Measurements from ENCODE around the gene C6orf141.
A peak's percentile ranks its signal among the peaks of the same experiment; 100 is the strongest.

Gene C6orf141

DNA sequence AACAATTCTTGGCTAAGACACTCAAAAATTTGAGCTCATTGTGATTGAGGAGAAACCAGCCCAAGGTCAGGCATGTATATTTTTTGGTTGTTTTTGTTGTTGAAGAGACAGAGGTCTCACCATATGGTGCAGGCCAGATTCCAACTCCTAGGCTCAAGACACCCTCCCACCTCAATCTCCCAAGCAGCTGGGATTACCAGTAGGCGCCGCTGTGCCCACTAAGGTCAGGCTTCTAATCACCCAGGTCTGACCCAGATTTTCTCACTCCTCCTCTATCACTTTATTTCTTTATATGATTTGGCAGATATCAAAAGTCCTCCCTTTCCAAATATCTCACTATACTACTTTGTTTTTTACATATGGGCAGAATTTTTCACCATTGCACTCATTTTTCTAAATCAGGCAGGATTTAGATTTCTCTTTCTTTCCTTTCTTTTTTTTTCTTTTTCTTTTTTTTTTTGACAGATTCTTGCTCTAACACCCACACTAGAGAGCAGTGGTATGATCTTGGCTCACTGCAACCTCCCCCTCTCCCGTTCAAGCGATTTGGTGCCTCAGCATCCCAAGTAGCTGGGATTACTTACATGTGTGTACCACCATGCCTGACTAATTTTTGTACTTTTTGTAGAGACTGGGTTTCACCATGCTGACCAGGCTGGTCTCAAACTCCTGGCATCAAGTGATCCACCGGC is 1.7 kb upstream of the C6orf141 start:
- Histone ChIP-seq H3K4me1 (peaks cover 25% of the 10 kb centered on the region), H3K4me3 (no peak overlapping the region), H3K36me3 (replicated peaks) (no peaks in the 10 kb centered on the region), H3K27me3 (ENCODE audit: low read depth) (no peaks in the 10 kb centered on the region), H3K9me3 (no peaks in the 10 kb centered on the region)
- DNase-seq (ENCODE audit: low spot score in 2 of 2) = no peak
- in situ Hi-C loops (cut with MboI; ENCODE audit: low sequenced_read_pairs) = no loop called here

DNA sequence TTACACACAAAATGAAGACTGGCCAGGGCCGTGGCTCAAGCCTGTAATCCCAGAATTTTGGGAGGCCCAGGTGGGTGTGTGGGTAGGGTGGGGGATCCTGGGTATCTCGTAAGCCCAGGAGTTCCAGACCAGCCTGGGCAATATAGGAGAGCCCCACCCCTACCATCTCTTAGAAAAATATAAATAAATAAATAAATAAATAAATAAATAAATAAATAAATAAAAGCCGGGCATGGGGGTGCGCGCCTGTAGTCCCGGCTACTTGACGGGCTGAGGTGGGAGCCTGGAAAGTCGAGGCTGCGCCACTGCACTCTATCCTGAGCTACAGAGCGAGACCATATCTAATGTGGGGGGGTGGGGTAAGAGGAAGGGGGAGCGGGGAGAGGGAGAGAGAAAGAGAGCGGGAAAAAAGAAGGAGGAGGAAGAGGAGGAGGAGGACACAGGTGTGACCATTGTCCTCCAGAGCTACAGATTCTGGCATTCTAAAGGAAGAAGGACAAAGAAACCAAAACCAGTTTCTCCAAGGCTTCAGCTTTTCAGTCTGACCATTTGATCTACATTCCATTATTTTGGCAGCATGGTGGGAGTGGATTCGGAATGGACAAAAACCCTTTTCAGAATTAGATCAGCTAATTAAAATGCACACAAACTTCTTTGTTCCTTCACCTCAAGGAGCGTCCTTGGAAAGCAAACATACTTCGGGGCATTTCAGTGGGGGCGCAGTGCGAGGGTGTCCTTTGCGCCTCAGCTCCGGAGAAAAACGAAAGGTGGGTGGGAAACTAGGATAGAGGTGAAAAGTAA is 577 bp upstream of the C6orf141 start:
- in situ Hi-C loops (cut with MboI; ENCODE audit: low sequenced_read_pairs) = no loop called here
- Histone ChIP-seq H3K9me3 (no peaks in the 10 kb centered on the region), H3K4me1 (peaks cover 29% of the 10 kb centered on the region), H3K27me3 (ENCODE audit: low read depth) (no peaks in the 10 kb centered on the region), H3K4me3 (peak overlapping the region; percentile 38), H3K36me3 (replicated peaks) (no peaks in the 10 kb centered on the region)
- peak in 1 of 2 experiments; percentile 53 for DNase-seq (ENCODE audit: low spot score in 2 of 2)

DNA sequence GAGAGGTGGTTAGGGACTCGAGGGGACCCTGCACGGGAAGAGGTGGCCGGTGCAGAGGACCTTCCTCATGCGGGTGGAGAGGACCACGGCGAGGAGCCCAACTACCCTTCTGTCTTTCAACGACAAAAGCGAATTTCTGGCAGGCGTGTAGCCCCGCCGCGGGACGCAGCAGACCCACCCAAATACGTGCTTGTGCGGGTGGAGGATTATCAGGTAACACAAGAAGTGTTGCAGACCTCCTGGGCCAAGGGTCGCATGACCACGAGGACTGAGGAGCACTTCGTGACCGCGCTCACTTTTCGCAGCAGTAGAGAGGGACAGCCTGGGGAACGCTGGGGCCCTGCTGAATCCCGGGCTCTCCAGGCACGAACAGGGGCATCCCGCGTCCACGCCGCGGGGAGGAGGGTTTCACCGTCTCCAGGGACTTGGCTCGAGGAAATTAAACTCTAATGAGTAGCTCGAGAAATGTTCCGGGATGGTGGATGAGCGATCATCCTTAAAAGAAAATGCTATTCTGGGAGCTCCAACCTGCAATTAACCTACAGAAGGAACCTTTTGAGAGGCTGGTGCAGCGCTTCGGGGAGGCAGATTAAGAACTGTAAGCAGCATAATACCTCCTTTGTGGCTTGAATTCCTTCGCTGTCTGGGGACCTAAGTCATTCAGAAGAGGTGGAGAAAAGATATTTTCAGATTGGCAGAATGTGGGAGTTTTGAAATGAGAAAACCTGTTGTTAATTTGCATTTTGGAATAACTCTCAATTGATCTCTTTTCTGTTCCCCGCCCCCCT is 804 bp downstream of the C6orf141 start:
- peaks cover 33% of the 10 kb centered on the region for H3K4me1 ChIP-seq
- in situ Hi-C loops (cut with MboI; ENCODE audit: low sequenced_read_pairs) = no loop called here
- no peaks in the 10 kb centered on the region for H3K9me3 ChIP-seq
- peak overlapping the region; percentile 38 for H3K4me3 ChIP-seq
- no peaks in the 10 kb centered on the region for H3K36me3 ChIP-seq (replicated peaks)
- H3K27me3 ChIP-seq (ENCODE audit: low read depth) = no peaks in the 10 kb centered on the region
- peak; percentile 72 to 89 for DNase-seq (ENCODE audit: low spot score in 2 of 2)

DNA sequence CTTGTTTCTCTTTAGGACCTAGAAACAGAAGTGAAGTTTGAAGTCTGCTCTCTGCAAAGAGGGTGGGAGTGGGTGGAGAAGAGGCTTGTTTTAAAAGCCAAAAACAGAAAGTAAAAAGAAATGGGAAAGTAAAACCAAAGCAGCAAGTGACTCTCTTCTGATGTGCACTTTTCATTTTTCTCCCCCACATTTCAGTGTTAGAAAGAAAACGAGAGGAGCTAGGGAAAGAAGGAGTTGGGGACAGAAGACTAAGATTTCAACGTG is 1.3 kb downstream of the C6orf141 start:
- H3K4me1 ChIP-seq = peaks cover 38% of the 10 kb centered on the region
- no peaks in the 10 kb centered on the region for H3K9me3 ChIP-seq
- peak overlapping the region; percentile 38 for H3K4me3 ChIP-seq
- DNase-seq (ENCODE audit: low spot score in 2 of 2) = no peak
- no peaks in the 10 kb centered on the region for H3K36me3 ChIP-seq (replicated peaks)
- H3K27me3 ChIP-seq (ENCODE audit: low read depth) = no peaks in the 10 kb centered on the region
- in situ Hi-C loops (cut with MboI; ENCODE audit: low sequenced_read_pairs) = no loop called here

DNA sequence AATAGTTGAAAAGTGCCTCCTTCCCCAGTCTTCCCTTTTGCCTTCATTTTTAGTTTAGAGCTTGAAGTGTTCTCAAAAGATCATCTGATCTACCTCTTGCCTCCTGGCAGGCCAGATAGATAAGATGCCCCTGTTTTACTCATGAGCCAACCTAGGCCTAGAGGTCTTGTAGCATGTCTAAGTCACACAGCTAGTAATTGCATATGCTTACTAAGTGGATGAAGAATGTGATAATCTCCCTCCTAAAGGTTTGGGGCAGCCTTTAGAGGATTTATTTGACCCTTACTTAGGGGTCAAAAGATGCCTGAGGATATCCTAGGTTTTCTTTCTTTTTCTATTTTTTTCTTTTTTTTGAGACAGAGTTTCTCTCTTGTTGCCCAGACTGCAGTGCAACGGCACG is 2.1 kb downstream of the C6orf141 start:
- Histone ChIP-seq H3K4me1 (peaks cover 38% of the 10 kb centered on the region), H3K4me3 (no peak overlapping the region), H3K27me3 (ENCODE audit: low read depth) (no peaks in the 10 kb centered on the region), H3K36me3 (replicated peaks) (no peaks in the 10 kb centered on the region), H3K9me3 (no peaks in the 10 kb centered on the region)
- in situ Hi-C loops (cut with MboI; ENCODE audit: low sequenced_read_pairs) = no loop called here
- peak in 1 of 2 experiments; percentile 33 for DNase-seq (ENCODE audit: low spot score in 2 of 2)

DNA sequence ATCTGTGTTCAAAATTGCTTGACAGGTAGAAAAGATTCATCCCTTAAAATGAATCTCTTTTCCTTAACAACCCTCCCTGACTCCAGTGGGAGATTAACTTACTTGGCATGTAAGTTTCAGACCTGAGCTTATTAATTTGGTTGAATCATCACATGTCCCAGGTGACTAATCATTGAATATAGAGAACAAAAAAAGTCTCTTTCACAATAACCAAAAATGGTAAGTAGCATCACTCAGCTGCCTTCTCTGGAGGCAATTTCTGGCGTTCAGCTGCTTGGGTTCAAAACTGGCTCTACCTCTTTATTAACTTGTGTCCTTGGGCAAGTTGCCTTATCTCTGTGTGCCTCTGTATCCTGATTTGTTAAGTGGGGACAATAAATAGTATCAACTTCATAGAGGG is 2.9 kb downstream of the C6orf141 start:
- no peaks in the 10 kb centered on the region for H3K27me3 ChIP-seq (ENCODE audit: low read depth)
- no peak for DNase-seq (ENCODE audit: low spot score in 2 of 2)
- in situ Hi-C loops (cut with MboI; ENCODE audit: low sequenced_read_pairs) = no loop called here
- no peak overlapping the region for H3K4me3 ChIP-seq
- H3K36me3 ChIP-seq (replicated peaks) = no peaks in the 10 kb centered on the region
- H3K4me1 ChIP-seq = peaks cover 38% of the 10 kb centered on the region
- H3K9me3 ChIP-seq = no peaks in the 10 kb centered on the region

DNA sequence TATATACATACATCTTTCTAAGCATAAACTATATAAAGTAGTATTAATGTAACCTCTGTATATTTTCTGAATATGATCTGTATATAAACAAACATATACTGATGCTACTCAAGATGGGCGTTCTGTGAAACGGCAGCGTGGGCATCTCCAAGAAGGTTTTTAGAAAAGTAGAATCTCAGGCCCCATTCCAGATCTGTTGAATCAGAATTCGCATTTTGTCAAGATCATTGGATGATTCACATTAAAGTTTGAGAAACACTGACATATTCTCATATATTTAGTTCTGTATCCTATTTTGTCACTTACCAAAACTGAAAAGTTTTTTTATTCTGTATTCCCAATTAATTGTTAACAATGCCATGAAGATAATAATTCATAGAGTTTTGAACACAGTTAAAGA is 5.5 kb downstream of the C6orf141 start:
- H3K36me3 ChIP-seq (replicated peaks) = no peaks in the 10 kb centered on the region
- H3K4me3 ChIP-seq = no peak overlapping the region
- in situ Hi-C loops (cut with MboI; ENCODE audit: low sequenced_read_pairs) = no loop called here
- DNase-seq (ENCODE audit: low spot score in 2 of 2) = no peak
- H3K27me3 ChIP-seq (ENCODE audit: low read depth) = no peaks in the 10 kb centered on the region
- H3K9me3 ChIP-seq = no peaks in the 10 kb centered on the region
- H3K4me1 ChIP-seq = peaks cover 32% of the 10 kb centered on the region

DNA sequence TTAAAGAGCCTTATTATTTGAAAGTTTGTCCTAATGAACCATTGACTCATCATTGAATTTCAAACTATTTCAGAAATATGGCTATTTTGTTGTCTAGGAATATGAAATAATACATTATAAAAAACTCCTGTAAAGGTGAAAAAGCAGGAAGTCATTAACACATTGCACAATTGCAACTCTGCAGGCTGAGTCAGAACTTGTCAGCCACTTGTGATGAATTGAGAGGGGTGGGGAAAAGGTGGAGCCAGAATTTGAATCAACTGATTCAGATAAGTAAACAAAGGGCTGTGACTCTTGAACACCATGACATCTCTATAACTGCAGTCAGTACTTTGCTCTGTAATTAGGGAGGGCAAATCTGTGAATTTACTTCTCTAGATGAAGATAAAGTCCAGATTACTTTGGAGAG is 6.0 kb downstream of the C6orf141 start:
- Histone ChIP-seq H3K36me3 (replicated peaks) (no peaks in the 10 kb centered on the region), H3K4me1 (peaks cover 32% of the 10 kb centered on the region), H3K27me3 (ENCODE audit: low read depth) (no peaks in the 10 kb centered on the region), H3K4me3 (no peak overlapping the region), H3K9me3 (no peaks in the 10 kb centered on the region)
- DNase-seq (ENCODE audit: low spot score in 2 of 2) = peak; percentile 32 to 59
- in situ Hi-C loops (cut with MboI; ENCODE audit: low sequenced_read_pairs) = no loop called here

DNA sequence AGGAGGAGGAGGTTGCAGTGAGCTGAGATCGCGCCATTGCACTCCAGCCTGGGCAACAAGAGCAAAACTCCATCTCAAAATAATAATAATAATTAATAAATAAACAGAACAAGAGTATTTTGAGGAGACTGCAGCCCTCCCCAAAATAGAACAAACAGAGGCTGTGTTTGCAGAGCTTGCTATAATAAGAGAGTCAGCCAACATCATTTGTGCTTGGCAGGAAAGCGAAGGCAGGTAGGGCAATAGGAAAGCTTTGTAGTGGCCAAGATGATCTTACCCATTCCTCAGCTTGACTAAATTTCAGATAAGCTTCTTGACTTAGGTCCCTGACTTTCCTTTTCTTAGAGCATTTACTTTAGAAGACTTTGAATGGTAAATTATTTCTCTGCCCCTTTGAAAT is 6.7 kb downstream of the C6orf141 start:
- in situ Hi-C loops (cut with MboI; ENCODE audit: low sequenced_read_pairs) = no loop called here

DNA sequence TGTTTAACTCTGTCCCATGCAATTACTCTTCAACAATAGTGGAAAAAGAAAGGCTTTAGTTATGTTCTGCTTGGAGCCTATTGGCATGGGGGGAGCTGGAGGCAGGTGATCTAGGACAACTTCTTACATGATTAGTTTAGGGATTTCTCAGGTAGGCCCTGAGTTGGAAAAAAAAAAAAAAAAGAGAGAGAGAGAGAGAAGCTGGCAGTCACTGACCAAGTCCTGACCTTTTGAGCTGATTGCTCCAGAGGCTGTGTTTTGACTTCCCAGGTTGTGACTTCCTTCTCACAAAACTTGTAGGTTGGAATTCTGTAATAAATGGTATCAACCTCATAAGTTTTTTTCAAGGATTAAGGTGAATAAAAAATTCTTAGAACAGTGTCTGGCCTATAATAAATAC is 7.8 kb downstream of the C6orf141 start:
- Histone ChIP-seq H3K4me1 (peaks cover 18% of the 10 kb centered on the region), H3K27me3 (ENCODE audit: low read depth) (no peaks in the 10 kb centered on the region), H3K4me3 (no peak overlapping the region), H3K36me3 (replicated peaks) (no peaks in the 10 kb centered on the region), H3K9me3 (no peaks in the 10 kb centered on the region)
- DNase-seq (ENCODE audit: low spot score in 2 of 2) = no peak
- in situ Hi-C loops (cut with MboI; ENCODE audit: low sequenced_read_pairs) = no loop called here

More for the DNA sequence above, 6.7 kb downstream of the C6orf141 start:
- Histone ChIP-seq H3K4me3 (no peak overlapping the region), H3K4me1 (peaks cover 29% of the 10 kb centered on the region), H3K36me3 (replicated peaks) (no peaks in the 10 kb centered on the region), H3K27me3 (ENCODE audit: low read depth) (no peaks in the 10 kb centered on the region), H3K9me3 (no peaks in the 10 kb centered on the region)
- DNase-seq (ENCODE audit: low spot score in 2 of 2) = no peak

DNA sequence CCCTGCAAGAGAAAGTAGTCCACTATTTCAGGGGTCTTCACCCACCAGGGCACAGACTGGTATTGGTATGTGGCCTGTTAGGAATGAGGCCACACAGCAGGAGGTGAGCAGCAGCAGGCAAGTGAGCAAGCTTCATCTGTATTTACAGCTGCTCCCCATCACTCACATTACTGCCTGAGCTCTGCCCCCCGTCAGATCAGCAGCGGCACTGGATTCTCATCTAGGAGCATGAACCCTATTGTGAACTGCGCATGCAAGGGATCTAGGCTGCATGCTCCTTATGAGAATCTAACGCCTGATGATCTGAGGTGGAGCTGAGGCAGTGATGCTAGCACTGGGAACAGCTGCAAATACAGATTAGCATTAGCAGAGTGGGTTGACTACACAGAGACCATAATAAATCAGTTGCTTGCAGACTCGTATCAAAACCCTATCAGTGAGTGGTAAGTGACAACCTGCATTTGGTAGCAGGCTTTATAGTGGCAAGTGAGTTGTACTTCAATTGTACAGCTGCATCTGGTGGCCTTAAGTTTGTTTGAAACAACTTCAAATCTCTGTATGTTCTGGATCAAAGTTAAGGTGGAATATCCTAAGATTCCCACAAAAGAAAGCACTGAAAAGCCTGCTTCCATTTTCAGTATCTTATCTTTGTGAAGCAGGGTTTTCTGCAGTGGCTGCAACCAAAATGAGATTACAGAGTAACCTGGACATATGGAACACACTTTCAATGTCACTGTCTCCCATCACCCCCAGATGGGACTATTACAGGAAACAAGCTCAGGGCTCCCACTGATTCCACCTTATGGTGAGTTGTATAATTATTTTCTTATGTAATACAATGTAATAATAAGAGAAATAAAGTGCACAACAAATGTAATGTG is 12.8 kb downstream of the C6orf141 start:
- in situ Hi-C loops (cut with MboI; ENCODE audit: low sequenced_read_pairs) = no loop called here
- Histone ChIP-seq H3K4me1 (no peaks in the 10 kb centered on the region), H3K4me3 (no peak overlapping the region), H3K27me3 (ENCODE audit: low read depth) (no peaks in the 10 kb centered on the region), H3K9me3 (no peaks in the 10 kb centered on the region), H3K36me3 (replicated peaks) (no peaks in the 10 kb centered on the region)
- no peak for DNase-seq (ENCODE audit: low spot score in 2 of 2)

DNA sequence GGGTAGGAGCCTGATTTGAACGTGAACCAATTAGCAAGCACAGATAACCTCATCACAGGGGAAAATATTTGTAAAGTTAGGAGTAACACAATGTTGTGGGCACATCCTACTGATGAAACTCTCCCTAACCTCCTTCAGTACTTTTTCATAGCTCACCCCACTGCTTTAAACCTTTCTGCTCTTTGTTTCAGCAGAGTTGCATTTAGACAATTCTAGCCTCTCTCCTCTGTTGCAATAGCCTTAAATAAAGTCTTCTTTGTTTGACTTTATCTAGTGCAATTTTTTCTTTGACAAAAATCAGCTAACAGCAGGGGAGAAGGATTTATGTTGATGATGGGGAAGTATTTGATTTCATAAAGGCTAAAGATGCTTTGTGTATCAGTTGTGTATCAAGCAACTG is 14.1 kb downstream of the C6orf141 start:
- H3K4me1 ChIP-seq = no peaks in the 10 kb centered on the region
- H3K4me3 ChIP-seq = no peak overlapping the region
- no peaks in the 10 kb centered on the region for H3K27me3 ChIP-seq (ENCODE audit: low read depth)
- no peak for DNase-seq (ENCODE audit: low spot score in 2 of 2)
- no peaks in the 10 kb centered on the region for H3K36me3 ChIP-seq (replicated peaks)
- no peaks in the 10 kb centered on the region for H3K9me3 ChIP-seq
- in situ Hi-C loops (cut with MboI; ENCODE audit: low sequenced_read_pairs) = no loop called here

DNA sequence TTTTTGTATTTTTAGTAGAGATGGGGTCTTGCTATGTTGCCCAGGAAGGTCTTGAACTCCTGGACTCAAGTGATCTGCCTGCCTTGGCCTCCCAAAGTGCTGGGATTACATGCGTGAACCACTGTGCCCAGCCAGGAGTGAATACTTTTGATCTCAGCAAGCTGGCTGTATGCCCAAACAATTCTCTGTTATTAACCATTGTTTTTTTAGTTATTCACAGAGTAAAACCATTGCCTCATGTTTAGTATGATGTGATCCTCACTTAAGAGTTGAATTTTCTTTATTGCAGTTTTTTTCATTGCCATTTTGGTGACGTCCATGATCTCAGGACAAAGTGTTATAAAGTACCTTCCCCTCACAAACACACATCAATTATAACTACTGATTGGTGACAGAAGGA is 14.8 kb downstream of the C6orf141 start:
- in situ Hi-C loops (cut with MboI; ENCODE audit: low sequenced_read_pairs) = no loop called here
- Histone ChIP-seq H3K4me1 (no peaks in the 10 kb centered on the region), H3K9me3 (no peaks in the 10 kb centered on the region), H3K27me3 (ENCODE audit: low read depth) (no peaks in the 10 kb centered on the region), H3K36me3 (replicated peaks) (no peaks in the 10 kb centered on the region), H3K4me3 (no peak overlapping the region)
- no peak for DNase-seq (ENCODE audit: low spot score in 2 of 2)
